Left ventricle myocardium inferior (tissue), 1 donor: ENCODE measurements around the gene ETV3L. TPM values are rescaled to one million over a fixed set of nuclear protein-coding genes. Genes with fewer than 3 reads are reported as not detected.

ENCODE experiments used
- DNase-seq: peaks from one replicate; pipeline ENCODE4 v3.0.0-alpha.2; 2020
- H3K27ac ChIP-seq: fragments of 200-600 bp; replicated peaks from 2 replicates; pipeline ENCODE4 v1.8.0; 2021
- H3K27me3 ChIP-seq: fragments of 200-600 bp; 2 replicates; pipeline ENCODE4 v1.8.0; 2021; ENCODE audit warnings: low read depth
- H3K36me3 ChIP-seq: fragments of 200-600 bp; 2 replicates; pipeline ENCODE4 v1.8.0; 2021
- H3K4me1 ChIP-seq: fragments of 200-600 bp; 2 replicates; pipeline ENCODE4 v1.8.0; 2021
- H3K4me3 ChIP-seq: fragments of 200-600 bp; 2 replicates; pipeline ENCODE4 v1.8.0; 2021; ENCODE audit warnings: mild to moderate bottlenecking, moderate library complexity
- H3K9me3 ChIP-seq: fragments of 200-600 bp; replicated peaks from 2 replicates; pipeline ENCODE4 v1.8.0; 2021
- CTCF ChIP-seq: fragments of 200-600 bp; IDR thresholded peaks from 2 replicates; pipeline ENCODE4 v1.8.0; 2021; ENCODE audit warnings: antibody characterized with exemption, mild to moderate bottlenecking, borderline replicate concordance
- intact Hi-C: fragments of 100-400 bp; cut with micrococcal nuclease; formaldehyde crosslinking; loops from one replicate; pipeline ENCODE4 v1.11.0; 2022
- long read RNA-seq: library from polyadenylated mRNA; unstranded; transcript quantifications from one replicate; pipeline ENCODE4 v2.0.0, GENCODE V29; 2021
- total RNA-seq: library from RNA; stranded (reverse); fragmentation: NEBNext Ultra II Directional; extraction: Animal tissue kit (Norgen Biotek cat#: 25700); gene quantifications from one replicate; pipeline ENCODE4 v1.2.1, GENCODE V29; 2021
- donor health status: DM: no; HTN: yes; CAD: no; lungs with severe emphysema.

ETV3L gene
- total RNA-seq = not detected
- long read RNA-seq = 0 reads

DNA sequence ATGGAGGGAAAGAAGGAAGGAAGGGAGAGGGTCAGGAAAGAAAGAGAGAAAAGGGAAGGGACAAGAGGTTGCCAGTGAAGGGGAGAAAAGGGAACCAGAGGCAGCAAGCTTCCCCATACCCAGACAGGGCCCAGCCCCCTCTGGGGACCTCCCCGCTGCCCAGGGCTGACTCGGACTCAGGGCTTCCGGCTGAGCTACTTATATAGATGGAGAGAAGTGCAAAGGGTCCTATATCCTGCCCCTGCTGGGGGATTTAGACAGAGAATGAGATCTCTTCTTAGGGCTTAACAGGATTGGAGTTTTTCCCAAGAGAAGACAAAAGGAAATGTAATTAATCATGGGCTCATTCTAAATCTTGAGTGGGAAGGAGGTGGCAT, at the start of gene ETV3L:
TSS of gene ETV3L (minus strand) at position 176 of the 377 bp plus-strand sequence. CDS start 285 bp downstream, outside the sequence.
- Histone ChIP-seq H3K36me3 (no peaks in the 10 kb centered on the region), H3K9me3 (no peaks in the 10 kb centered on the region), H3K27ac (no peak within 1 kb of the TSS), H3K4me3 (no peak within 1 kb of the TSS), H3K27me3 (peaks cover 24% of the 10 kb centered on the region), H3K4me1 (no peaks in the 10 kb centered on the region)
- intact Hi-C loops = no loop called here
- TF ChIP-seq CTCF = no peak
- DNase-seq = peak; percentile 29

DNA sequence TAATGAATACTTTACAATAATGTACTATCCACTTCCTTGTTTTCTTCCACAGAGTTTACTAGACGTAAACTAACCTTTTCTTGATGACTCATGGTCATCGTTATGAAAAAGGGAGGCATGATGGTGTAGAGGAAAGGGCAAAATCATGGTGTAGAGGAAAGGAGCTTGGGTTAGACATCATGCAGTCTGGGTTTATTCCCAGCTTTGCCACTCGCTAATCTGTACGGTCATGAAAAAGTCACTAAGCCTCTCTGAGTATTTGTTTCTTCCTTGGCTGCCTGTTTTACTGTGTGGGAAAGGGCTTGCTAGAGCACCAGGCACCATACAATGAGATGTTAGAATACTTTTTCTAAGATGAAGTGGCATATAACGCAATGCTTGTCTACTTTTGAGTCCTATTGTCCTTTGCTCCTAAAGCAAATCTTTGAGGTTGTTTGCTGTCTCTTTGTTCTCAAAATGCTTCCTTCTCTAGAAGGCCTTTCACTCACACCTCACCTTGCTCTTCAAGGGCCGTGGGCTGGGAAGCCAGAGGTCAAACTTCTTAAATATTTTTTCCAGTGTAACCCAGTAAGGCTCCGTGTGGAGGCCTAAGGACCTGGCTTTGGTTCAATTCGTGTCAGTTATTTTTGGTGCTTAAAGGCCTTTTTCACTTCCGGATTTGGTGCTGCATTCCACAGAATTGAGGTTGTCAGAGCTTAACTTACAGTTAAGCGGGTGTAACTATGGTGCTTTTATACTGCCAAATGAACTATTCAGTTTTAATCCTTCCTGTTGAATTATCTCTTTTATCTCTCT, 48.5 kb upstream of the ETV3L start:
- intact Hi-C loops = no loop called here
- H3K4me1 ChIP-seq = no peaks in the 10 kb centered on the region
- no peak overlapping the region for H3K4me3 ChIP-seq
- no peaks in the 10 kb centered on the region for H3K27me3 ChIP-seq
- no peak for DNase-seq
- TF ChIP-seq CTCF = no peak
- H3K27ac ChIP-seq = no peak overlapping the region
- H3K9me3 ChIP-seq = no peaks in the 10 kb centered on the region
- no peaks in the 10 kb centered on the region for H3K36me3 ChIP-seq

GRCh38 chr1:157147037-157147436, 47.4 kb upstream of the ETV3L start:
- no peak overlapping the region for H3K27ac ChIP-seq
- H3K4me3 ChIP-seq = no peak overlapping the region
- intact Hi-C loops = no loop called here
- no peaks in the 10 kb centered on the region for H3K4me1 ChIP-seq
- H3K9me3 ChIP-seq = no peaks in the 10 kb centered on the region
- H3K36me3 ChIP-seq = no peaks in the 10 kb centered on the region
- DNase-seq = no peak
- no peaks in the 10 kb centered on the region for H3K27me3 ChIP-seq
- TF ChIP-seq CTCF = no peak

DNA sequence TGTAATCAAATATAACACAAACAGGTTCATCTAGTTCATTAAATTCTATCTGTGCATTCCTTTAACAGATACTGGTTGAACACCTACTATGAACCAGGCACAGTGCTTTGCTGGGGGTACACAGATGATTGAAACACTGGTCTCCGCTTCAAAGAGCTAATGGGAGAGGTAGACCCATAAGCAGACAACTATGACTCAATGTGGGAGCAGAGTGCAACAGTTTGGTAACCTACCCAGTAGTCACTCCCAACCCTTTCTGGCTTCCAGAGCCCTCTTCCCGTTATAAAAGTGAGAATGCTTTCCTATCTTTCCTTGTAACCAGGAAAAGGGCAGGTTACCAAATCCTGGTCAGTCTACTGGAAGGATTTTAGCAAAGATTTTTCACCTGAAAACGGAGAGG, 46.6 kb upstream of the ETV3L start:
- no peak for TF ChIP-seq CTCF
- DNase-seq = no peak
- intact Hi-C loops = no loop called here

DNA sequence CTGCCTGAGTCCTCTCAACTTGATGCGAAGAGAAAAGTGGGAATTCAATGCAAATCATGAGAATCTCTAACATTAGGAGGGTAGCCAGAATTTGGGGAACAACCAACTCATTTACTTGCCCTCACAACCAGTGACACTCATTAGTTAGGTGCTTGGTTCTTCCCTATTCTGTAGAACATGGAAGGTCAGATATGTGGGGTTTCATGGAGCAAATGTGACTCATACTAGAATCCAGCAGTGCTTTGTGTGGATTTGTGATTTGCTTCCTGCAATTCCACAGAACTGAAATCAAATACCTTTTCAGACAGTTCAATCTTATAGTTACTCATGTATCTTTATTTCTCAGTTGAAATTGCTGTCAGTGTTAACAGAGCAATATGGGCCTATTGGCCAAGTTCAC, 45.5 kb upstream of the ETV3L start:
- no peak for TF ChIP-seq CTCF
- H3K4me1 ChIP-seq = no peaks in the 10 kb centered on the region
- intact Hi-C loops = no loop called here
- H3K27me3 ChIP-seq = no peaks in the 10 kb centered on the region
- DNase-seq = no peak
- H3K9me3 ChIP-seq = no peaks in the 10 kb centered on the region
- no peaks in the 10 kb centered on the region for H3K36me3 ChIP-seq
- no peak overlapping the region for H3K27ac ChIP-seq
- no peak overlapping the region for H3K4me3 ChIP-seq

More for the DNA sequence above, 46.6 kb upstream of the ETV3L start:
- no peaks in the 10 kb centered on the region for H3K4me1 ChIP-seq
- no peaks in the 10 kb centered on the region for H3K27me3 ChIP-seq
- H3K27ac ChIP-seq = no peak overlapping the region
- H3K36me3 ChIP-seq = no peaks in the 10 kb centered on the region
- no peak overlapping the region for H3K4me3 ChIP-seq
- H3K9me3 ChIP-seq = no peaks in the 10 kb centered on the region
